GM18526 (cell line): Measurements from ENCODE around the gene HDGFL3.

Experiments used
- POLR2A ChIP-seq: IDR thresholded peaks from 3 replicates; pipeline ENCODE4 v1.6.1; 2011; ENCODE audit not compliant: insufficient read length; ENCODE audit errors: extremely low read depth

HDGFL3 gene

GRCh38 chr15:83200589-83200988, 7.0 kb downstream of the HDGFL3 start:
- TF ChIP-seq POLR2A: no peak

GRCh38 chr15:83200162-83200561, 7.5 kb downstream of the HDGFL3 start:
- no peak for TF ChIP-seq POLR2A

GRCh38 chr15:83199288-83199687, 8.3 kb downstream of the HDGFL3 start:
- no peak for TF ChIP-seq POLR2A

GRCh38 chr15:83198476-83198875, 9.1 kb downstream of the HDGFL3 start:
- TF ChIP-seq POLR2A: no peak

- no peak for TF ChIP-seq POLR2A
Observed at GRCh38 chr15:83194528-83194927, 13.1 kb downstream of the HDGFL3 start.

GRCh38 chr15:83193721-83194120, 13.9 kb downstream of the HDGFL3 start:
- no peak for TF ChIP-seq POLR2A

- no peak for TF ChIP-seq POLR2A
Observed at GRCh38 chr15:83192742-83193141, 14.9 kb downstream of the HDGFL3 start.

GRCh38 chr15:83190450-83190849, 17.2 kb downstream of the HDGFL3 start:
- TF ChIP-seq POLR2A: no peak

GRCh38 chr15:83185561-83185960, 22.1 kb downstream of the HDGFL3 start:
- no peak for TF ChIP-seq POLR2A

- no peak for TF ChIP-seq POLR2A
Observed at GRCh38 chr15:83178869-83179325, 28.7 kb downstream of the HDGFL3 start.

- TF ChIP-seq POLR2A: no peak
Observed at GRCh38 chr15:83178390-83178789, 29.2 kb downstream of the HDGFL3 start.

GRCh38 chr15:83174891-83175290, 32.7 kb downstream of the HDGFL3 start:
- no peak for TF ChIP-seq POLR2A

GRCh38 chr15:83170474-83171165, 37.0 kb downstream of the HDGFL3 start:
- no peak for TF ChIP-seq POLR2A

GRCh38 chr15:83166830-83167229, 40.8 kb downstream of the HDGFL3 start:
- TF ChIP-seq POLR2A: no peak

- no peak for TF ChIP-seq POLR2A
Observed at GRCh38 chr15:83166218-83166617, 41.4 kb downstream of the HDGFL3 start.

- no peak for TF ChIP-seq POLR2A
Observed at GRCh38 chr15:83164771-83165404, 42.7 kb downstream of the HDGFL3 start.
